HepG2 (cell line): ENCODE measurements around the gene GSKIP. TPM values are rescaled to one million over a fixed set of nuclear protein-coding genes. Genes with fewer than 3 reads are reported as not detected.

Experiments
- ATAC-seq: fragments of 200-7000 bp; cut with Tn5 transposase; 3 replicates; pipeline ENCODE4 v1.9.1; 2020; ENCODE audit warnings: mild to moderate bottlenecking, moderate library complexity
- BruUV-seq: library from RNA; stranded (reverse); fragments of 400-500 nt; replicated peaks from 2 replicates; lab custom pipeline; 2021; lab: Mats Ljungman, UMichigan
- CTCF ChIA-PET: fragments of 300-600 bp; formaldehyde crosslinking; extraction: SDS; loops from one replicate; lab custom pipeline; 2021; ENCODE audit warnings: low total read pairs, inconsistent platforms, low intra/inter-chr PET ratio; lab: Yijun Ruan, JAX
- POLR2A ChIA-PET: fragments of 350-600 bp; sonication (Branson Sonifier 250); formaldehyde crosslinking; loops from one replicate; lab custom pipeline; 2020; ENCODE audit warnings: antibody characterized with exemption, inconsistent platforms; lab: Yijun Ruan, JAX
- DNase-seq: peaks from one replicate; pipeline ENCODE4 v3.0.0-alpha.2; 2015; ENCODE audit warnings: low spot score
- FAIRE-seq: peaks from 3 replicates; lab custom pipeline; 2011; peaks lifted over from hg19 to GRCh38; lab: Jason Lieb, UNC
- H2AFZ ChIP-seq: one replicate; pipeline ENCODE4 v1.6.1; 2011; ENCODE audit warnings: low read length, inconsistent platforms
- H3K27ac ChIP-seq: fragments of 300-600 bp; 3 replicates; pipeline ENCODE4 v1.8.0; 2011; ENCODE audit warnings: mixed run types, mild to moderate bottlenecking, mixed read lengths, low read length, inconsistent platforms; ENCODE audit not compliant: insufficient read depth; ENCODE audit errors: extremely low read length
- H3K27me3 ChIP-seq, 2 experiments: fragments of 200-600 bp in 1 of 2; 2 replicates in 1 of 2; 3 replicates in 1 of 2; pipeline versions ENCODE4 v1.6.0 to v1.8.0; 2011; ENCODE audit warnings: low read length in 2 of 2, mild to moderate bottlenecking in 2 of 2, moderate library complexity in 2 of 2, inconsistent platforms in 1 of 2; ENCODE audit not compliant: insufficient read depth in 2 of 2, control insufficient read depth in 1 of 2
- H3K36me3 ChIP-seq, 2 experiments: fragments of 200-600 bp in 1 of 2; replicated peaks in 1 of 2; 2 replicates in 1 of 2; 3 replicates in 1 of 2; pipeline versions ENCODE4 v1.5.1 to v1.8.0; 2011; ENCODE audit warnings: low read length in 2 of 2, inconsistent platforms in 1 of 2; ENCODE audit not compliant: insufficient read depth in 2 of 2, control insufficient read depth in 1 of 2
- H3K4me1 ChIP-seq: 2 replicates; pipeline ENCODE4 v1.5.1; 2012; ENCODE audit warnings: low read length, inconsistent platforms; ENCODE audit not compliant: insufficient read depth
- H3K4me2 ChIP-seq: 2 replicates; pipeline ENCODE4 v1.6.0; 2011; ENCODE audit warnings: low read depth, low read length, inconsistent platforms
- H3K4me3 ChIP-seq, 3 experiments: fragments of 200-600 bp in 1 of 3; sonication (generic), shearing (Covaris generic) in 1 of 3; replicated peaks in 1 of 3; 2 replicates each; pipeline ENCODE4 v1.5.1; 2011 to 2016; ENCODE audit warnings: low read length in 3 of 3, inconsistent platforms in 2 of 3, low read depth in 2 of 3, mild to moderate bottlenecking in 2 of 3, control low read depth in 1 of 3, mixed read lengths in 1 of 3; ENCODE audit not compliant: insufficient read depth in 1 of 3
- H3K79me2 ChIP-seq: one replicate; pipeline ENCODE4 v1.6.1; 2011; ENCODE audit warnings: low read length, inconsistent platforms; ENCODE audit not compliant: insufficient read depth
- H3K9ac ChIP-seq: 2 replicates; pipeline ENCODE4 v1.6.0; 2011; ENCODE audit warnings: mild to moderate bottlenecking, low read depth, low read length, inconsistent platforms; ENCODE audit not compliant: insufficient read depth
- H3K9me3 ChIP-seq: 2 replicates; pipeline ENCODE4 v1.5.1; 2012; ENCODE audit warnings: mild to moderate bottlenecking, low read length
- H4K20me1 ChIP-seq: 2 replicates; pipeline ENCODE4 v1.6.0; 2011; ENCODE audit warnings: inconsistent platforms, mild to moderate bottlenecking, low read length, moderate library complexity; ENCODE audit not compliant: insufficient read depth
- CC2D1A ChIP-seq: sonication (generic); formaldehyde crosslinking; IDR thresholded peaks from 2 replicates; pipeline ENCODE4 v1.8.1; 2023; ENCODE audit warnings: mild to moderate bottlenecking, missing genetic modification reagents
- HNF1A ChIP-seq, 2 experiments: sonication (generic) in 1 of 2; formaldehyde crosslinking in 1 of 2; IDR thresholded peaks; 2 replicates each; pipeline versions ENCODE4 v1.4.0 to v1.6.1; 2016 to 2020; ENCODE audit warnings: borderline replicate concordance in 1 of 2, low read depth in 1 of 2, mild to moderate bottlenecking in 1 of 2, missing genetic modification reagents in 1 of 2
- ZNF17 ChIP-seq: sonication (generic); formaldehyde crosslinking; IDR thresholded peaks from 2 replicates; pipeline ENCODE4 v1.5.0; 2020; ENCODE audit warnings: mild to moderate bottlenecking, missing genetic modification reagents
- ZNF468 ChIP-seq: sonication (generic); formaldehyde crosslinking; IDR thresholded peaks from 2 replicates; pipeline ENCODE4 v1.8.0; 2022; ENCODE audit warnings: mild to moderate bottlenecking, moderate library complexity, missing genetic modification reagents
- ZNF713 ChIP-seq: sonication (generic); formaldehyde crosslinking; IDR thresholded peaks from 2 replicates; pipeline ENCODE4 v1.4.0; 2020; ENCODE audit warnings: mild to moderate bottlenecking, missing genetic modification reagents
- ZNF766 ChIP-seq: sonication (generic); formaldehyde crosslinking; IDR thresholded peaks from 2 replicates; pipeline ENCODE4 v1.5.0; 2020; ENCODE audit warnings: missing genetic modification reagents, borderline replicate concordance
- ZNF816 ChIP-seq: sonication (generic); formaldehyde crosslinking; IDR thresholded peaks from 2 replicates; pipeline ENCODE4 v1.8.0; 2022; ENCODE audit warnings: missing genetic modification reagents, mild to moderate bottlenecking, borderline replicate concordance
- WGBS: methylation state at CpG from one replicate; pipeline ENCODE4 v1.1.6; 2017; ENCODE audit warnings: low lambda C conversion rate; 5-methylcytosine and 5-hydroxymethylcytosine counted together
- in situ Hi-C: cut with HindIII; loops from 2 replicates; pipeline ENCODE4 v1.10.0; 2017; ENCODE audit warnings: low pct_unique_long_range_greater_than_20kb; ENCODE audit not compliant: extremely low pct_ligation_motif_present
- intact Hi-C: fragments of 100-400 bp; cut with micrococcal nuclease; formaldehyde crosslinking; loops from one replicate; pipeline ENCODE4 v1.10.0; 2022; ENCODE audit not compliant: unreplicated experiment
- polyA plus RNA-seq, 8 experiments: library from polyadenylated mRNA; depleted of rRNA in 3 of 8; stranded (reverse) in 7 of 8; unstranded in 1 of 8; fragments of >200 nt; fragmentation: Illumina TruSeq in 4 of 8; extraction: Trizol in 4 of 8; gene quantifications; 2 replicates each; pipeline versions ENCODE4 v1.2.1 to v1.2.3, GENCODE V29; 2011 to 2016; ENCODE audit warnings: low read depth in 4 of 8, missing spikeins in 1 of 8, mixed read lengths in 1 of 8; ENCODE audit not compliant: insufficient read depth in 1 of 8
- total RNA-seq, 5 experiments: library from RNA; depleted of rRNA; stranded (reverse); fragments of >200 nt; fragmentation: Illumina TruSeq; extraction: Trizol; gene quantifications; 2 replicates each; pipeline ENCODE4 v1.2.3, GENCODE V29; 2016; ENCODE audit warnings: low read depth in 1 of 5
- TF ChIP-seq, protein P1 (sequence below): IDR thresholded peaks from 2 replicates; pipeline ENCODE4 v1.6.1; 2016; ENCODE audit warnings: missing biosample characterization, missing genetic modification reagents, low read depth
- TF ChIP-seq, protein P2 (sequence below): sonication (generic); formaldehyde crosslinking; IDR thresholded peaks from 2 replicates; pipeline ENCODE4 v1.5.0; 2020; ENCODE audit warnings: missing genetic modification reagents

Gene GSKIP
- total and polyA plus RNA-seq, 2 of the 13 experiments (the other 11 are each of a cell fraction or from before 2014, with no cell fraction given) = 12.5 to 27.3 TPM

GRCh38 chr14:96393071-96393691, 29.9 kb downstream of the GSKIP start (continued):
- TF ChIP-seq, protein P1, sequence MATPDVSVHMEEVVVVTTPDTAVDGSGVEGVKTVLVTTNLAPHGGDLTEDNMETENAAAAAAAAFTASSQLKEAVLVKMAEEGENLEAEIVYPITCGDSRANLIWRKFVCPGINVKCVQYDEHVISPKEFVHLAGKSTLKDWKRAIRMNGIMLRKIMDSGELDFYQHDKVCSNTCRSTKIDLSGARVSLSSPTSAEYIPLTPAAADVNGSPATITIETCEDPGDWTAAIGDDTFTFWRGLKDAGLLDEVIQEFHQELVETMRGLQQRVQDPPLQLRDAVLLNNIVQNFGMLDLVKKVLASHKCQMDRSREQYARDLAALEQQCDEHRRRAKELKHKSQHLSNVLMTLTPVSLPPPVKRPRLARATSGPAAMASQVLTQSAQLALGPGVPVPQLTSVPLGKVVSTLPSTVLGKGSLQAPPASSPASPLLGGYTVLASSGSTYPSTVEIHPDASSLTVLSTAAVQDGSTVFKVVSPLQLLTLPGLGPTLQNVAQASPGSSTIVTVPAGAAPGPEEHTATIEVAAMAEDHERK (CRISPR knock-in tag) = no peak
- TF ChIP-seq ZNF17 (CRISPR knock-in tag) (no peak), ZNF766 (no peak)

- POLR2A ChIA-PET = no interaction called here
- H3K36me3 ChIP-seq = no peaks in the 10 kb centered on the region
Observed at GRCh38 chr14:96394047-96394815, 30.9 kb downstream of the GSKIP start.

More at GRCh38 chr14:96394047-96394815, 30.9 kb downstream of the GSKIP start:
- no peaks in the 10 kb centered on the region for H3K79me2 ChIP-seq
- H3K9ac ChIP-seq = no peak overlapping the region
- WGBS = 64% methylated on average over 7 of the region's 7 CpGs
- no peak overlapping the region for H3K27ac ChIP-seq
- peaks cover 18% of the 10 kb centered on the region for H3K4me1 ChIP-seq
- H3K4me3 ChIP-seq = no peak overlapping the region
- DNase-seq = no peak
- H3K4me2 ChIP-seq = no peak overlapping the region
- CTCF ChIA-PET = no interaction called here
- no peak for ATAC-seq
- intact Hi-C loops = no loop called here
- no peak for TF ChIP-seq ZNF468 (CRISPR knock-in tag)
- TF ChIP-seq ZNF713 (CRISPR knock-in tag) = no peak
- TF ChIP-seq ZNF816 (CRISPR knock-in tag) = no peak
- no peak for TF ChIP-seq HNF1A (IDR thresholded peaks at IDR 0.05; ENCODE audit: low read depth)
- no peak for TF ChIP-seq HNF1A (CRISPR knock-in tag; IDR thresholded peaks at IDR 0.05; ENCODE audit: borderline replicate concordance)
- TF ChIP-seq, protein P2, sequence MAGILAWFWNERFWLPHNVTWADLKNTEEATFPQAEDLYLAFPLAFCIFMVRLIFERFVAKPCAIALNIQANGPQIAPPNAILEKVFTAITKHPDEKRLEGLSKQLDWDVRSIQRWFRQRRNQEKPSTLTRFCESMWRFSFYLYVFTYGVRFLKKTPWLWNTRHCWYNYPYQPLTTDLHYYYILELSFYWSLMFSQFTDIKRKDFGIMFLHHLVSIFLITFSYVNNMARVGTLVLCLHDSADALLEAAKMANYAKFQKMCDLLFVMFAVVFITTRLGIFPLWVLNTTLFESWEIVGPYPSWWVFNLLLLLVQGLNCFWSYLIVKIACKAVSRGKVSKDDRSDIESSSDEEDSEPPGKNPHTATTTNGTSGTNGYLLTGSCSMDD = no peak
- TF ChIP-seq CC2D1A (CRISPR knock-in tag) = no peak
- no peak overlapping the region for H2AFZ ChIP-seq
- in situ Hi-C loops = no loop called here
- no TSS peak for BruUV-seq
- H4K20me1 ChIP-seq = no peaks in the 10 kb centered on the region
- H3K27me3 ChIP-seq = no peaks in the 10 kb centered on the region; a peak in 1 of 5 replicates
- H3K9me3 ChIP-seq = no peaks in the 10 kb centered on the region
- FAIRE-seq = no peak
